Progenitor cell of endocrine pancreas (in vitro differentiated cells): Measurements from ENCODE around the gene CTTNBP2NL. TPM values are rescaled to one million over a fixed set of nuclear protein-coding genes. Genes with fewer than 3 reads are reported as not detected.
"Not testable (repeated sequence)": the region's sequence is repeated elsewhere in the genome, so short reads cannot be mapped to it uniquely, and the experiment has no call there.

Experiments
- DNase-seq: peaks from one replicate; pipeline ENCODE4 v3.0.0; 2021; ENCODE audit warnings: low spot score; ENCODE audit not compliant: unreplicated experiment
- H3K27ac Mint-ChIP-seq: 2 replicates; pipeline ENCODE4 v1.8.0; 2021; ENCODE audit warnings: mild to moderate bottlenecking, moderate library complexity, mixed read lengths
- H3K27me3 Mint-ChIP-seq: 2 replicates; pipeline ENCODE4 v1.8.0; 2021; ENCODE audit warnings: mixed read lengths
- H3K36me3 Mint-ChIP-seq: 2 replicates; pipeline ENCODE4 v1.8.0; 2022; ENCODE audit warnings: mixed read lengths; ENCODE audit not compliant: insufficient read depth
- H3K4me1 Mint-ChIP-seq: 2 replicates; pipeline ENCODE4 v1.8.0; 2021; ENCODE audit warnings: low read depth, mixed read lengths
- H3K4me3 Mint-ChIP-seq: 2 replicates; pipeline ENCODE4 v1.8.0; 2021; ENCODE audit warnings: low read depth, mild to moderate bottlenecking, moderate library complexity, mixed read lengths
- H3K9me3 Mint-ChIP-seq: 2 replicates; pipeline ENCODE4 v1.8.0; 2021; ENCODE audit warnings: low read depth, mixed read lengths
- total RNA-seq: library from RNA; stranded (reverse); gene quantifications from 2 replicates; pipeline ENCODE4 v1.2.1, GENCODE V29; 2021
- TF ChIP-seq, protein P1 (sequence below): fragments of 200-600 bp; sonication (generic); IDR thresholded peaks from one replicate; pipeline ENCODE4 v1.5.0; 2021; ENCODE audit warnings: antibody characterized with exemption, mild to moderate bottlenecking; ENCODE audit not compliant: unreplicated experiment

Gene CTTNBP2NL
- total RNA-seq, 1 donor from 2014 or later: 46.0 TPM

DNA sequence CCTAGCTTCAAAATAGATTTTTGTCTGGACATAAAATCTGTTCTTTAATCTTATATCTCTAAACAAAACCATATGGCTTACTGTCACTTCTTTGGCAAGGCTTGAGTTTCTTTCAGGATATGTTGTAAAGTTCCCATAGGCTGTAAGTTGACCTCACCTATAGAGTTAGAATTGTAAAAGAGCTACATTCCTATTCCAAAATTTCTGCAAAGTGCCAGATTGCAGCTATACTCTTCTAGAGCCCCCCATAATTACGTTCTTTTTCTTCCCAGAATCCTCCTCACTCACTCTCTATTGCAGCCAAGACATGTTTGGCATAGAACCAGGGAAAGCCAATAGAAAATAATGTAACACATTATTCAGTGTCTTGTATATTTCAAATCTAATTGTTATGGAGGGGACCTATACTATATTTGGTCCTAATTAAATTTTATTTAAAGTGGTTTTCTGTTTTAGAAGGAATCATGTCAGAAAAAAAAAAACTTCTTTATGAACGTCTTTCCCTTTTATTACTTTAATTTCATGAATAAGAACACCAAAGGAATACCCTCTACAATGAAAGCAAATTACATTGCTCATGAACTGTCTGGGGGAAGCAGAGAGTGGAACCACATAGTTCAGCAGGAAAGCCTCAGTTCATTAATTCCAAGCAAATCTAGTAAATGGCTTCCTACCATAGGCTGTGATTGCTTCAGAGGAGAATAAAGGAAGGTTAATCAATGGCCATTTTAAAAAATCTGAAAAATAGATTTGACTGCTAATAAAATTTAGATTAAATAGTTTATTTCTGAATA lies 22.3 kb downstream of the CTTNBP2NL start:
- Mint-ChIP-seq H3K27me3 (no peaks in the 10 kb centered on the region), H3K36me3 (peaks cover 19% of the 10 kb centered on the region), H3K27ac (no peak overlapping the region), H3K4me1 (no peaks in the 10 kb centered on the region), H3K4me3 (no peak overlapping the region), H3K9me3 (no peaks in the 10 kb centered on the region)
- TF ChIP-seq, protein P1, sequence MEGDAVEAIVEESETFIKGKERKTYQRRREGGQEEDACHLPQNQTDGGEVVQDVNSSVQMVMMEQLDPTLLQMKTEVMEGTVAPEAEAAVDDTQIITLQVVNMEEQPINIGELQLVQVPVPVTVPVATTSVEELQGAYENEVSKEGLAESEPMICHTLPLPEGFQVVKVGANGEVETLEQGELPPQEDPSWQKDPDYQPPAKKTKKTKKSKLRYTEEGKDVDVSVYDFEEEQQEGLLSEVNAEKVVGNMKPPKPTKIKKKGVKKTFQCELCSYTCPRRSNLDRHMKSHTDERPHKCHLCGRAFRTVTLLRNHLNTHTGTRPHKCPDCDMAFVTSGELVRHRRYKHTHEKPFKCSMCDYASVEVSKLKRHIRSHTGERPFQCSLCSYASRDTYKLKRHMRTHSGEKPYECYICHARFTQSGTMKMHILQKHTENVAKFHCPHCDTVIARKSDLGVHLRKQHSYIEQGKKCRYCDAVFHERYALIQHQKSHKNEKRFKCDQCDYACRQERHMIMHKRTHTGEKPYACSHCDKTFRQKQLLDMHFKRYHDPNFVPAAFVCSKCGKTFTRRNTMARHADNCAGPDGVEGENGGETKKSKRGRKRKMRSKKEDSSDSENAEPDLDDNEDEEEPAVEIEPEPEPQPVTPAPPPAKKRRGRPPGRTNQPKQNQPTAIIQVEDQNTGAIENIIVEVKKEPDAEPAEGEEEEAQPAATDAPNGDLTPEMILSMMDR: no peak
- no peak for DNase-seq

- H3K4me3 Mint-ChIP-seq: no peak overlapping the region
- no peaks in the 10 kb centered on the region for H3K4me1 Mint-ChIP-seq
- no peak for DNase-seq
- H3K36me3 Mint-ChIP-seq: peaks cover 10% of the 10 kb centered on the region
- no peaks in the 10 kb centered on the region for H3K9me3 Mint-ChIP-seq
- TF ChIP-seq, protein P1: no peak
- no peaks in the 10 kb centered on the region for H3K27me3 Mint-ChIP-seq
- H3K27ac Mint-ChIP-seq: no peak overlapping the region
These were observed 27.2 kb downstream of the CTTNBP2NL start for GRCh38 chr1:112423207-112423606.

DNA sequence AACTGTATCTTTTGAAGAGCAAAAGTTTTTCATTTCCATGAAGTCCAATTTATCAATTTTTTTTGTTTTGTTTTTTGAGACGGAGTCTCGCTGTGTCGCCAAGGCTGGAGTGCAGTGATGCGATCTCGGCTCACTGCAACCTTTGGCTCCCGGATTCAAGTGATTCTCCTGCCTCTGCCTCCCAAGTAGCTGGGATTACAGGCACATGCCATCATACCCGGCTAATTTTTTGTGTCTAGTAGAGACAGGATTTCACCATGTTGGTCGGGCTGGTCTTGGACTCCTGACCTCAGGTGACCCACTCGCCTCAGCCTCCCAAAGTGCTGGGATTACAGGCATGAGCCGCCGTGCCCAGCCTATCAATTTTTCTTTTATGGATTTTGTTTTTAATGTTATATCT lies 27.7 kb downstream of the CTTNBP2NL start:
- H3K4me1 Mint-ChIP-seq, H3K9me3 Mint-ChIP-seq, DNase-seq, H3K4me3 Mint-ChIP-seq, H3K27ac Mint-ChIP-seq, H3K27me3 Mint-ChIP-seq: not testable (repeated sequence)
- peaks cover 10% of the 10 kb centered on the region for H3K36me3 Mint-ChIP-seq

GRCh38 chr1:112429749-112430148 lies 33.7 kb downstream of the CTTNBP2NL start:
- Mint-ChIP-seq H3K36me3 (peaks cover 10% of the 10 kb centered on the region), H3K27ac (no peak overlapping the region), H3K4me1 (no peaks in the 10 kb centered on the region), H3K9me3 (no peaks in the 10 kb centered on the region), H3K27me3 (no peaks in the 10 kb centered on the region), H3K4me3 (no peak overlapping the region)
- no peak for DNase-seq
- TF ChIP-seq, protein P1: no peak

GRCh38 chr1:112431038-112431437 lies 35.0 kb downstream of the CTTNBP2NL start:
- H3K4me1 Mint-ChIP-seq: no peaks in the 10 kb centered on the region
- peak overlapping the region; percentile 29 for H3K27ac Mint-ChIP-seq
- no peaks in the 10 kb centered on the region for H3K9me3 Mint-ChIP-seq
- peaks cover 10% of the 10 kb centered on the region for H3K36me3 Mint-ChIP-seq
- DNase-seq: no peak
- no peak overlapping the region for H3K4me3 Mint-ChIP-seq
- TF ChIP-seq, protein P1: no peak
- H3K27me3 Mint-ChIP-seq: no peaks in the 10 kb centered on the region

- Mint-ChIP-seq H3K4me3 (no peak overlapping the region), H3K27ac (no peak overlapping the region), H3K9me3 (peaks cover 4% of the 10 kb centered on the region), H3K36me3 (peaks cover 26% of the 10 kb centered on the region), H3K27me3 (no peaks in the 10 kb centered on the region), H3K4me1 (peaks cover 6% of the 10 kb centered on the region)
- TF ChIP-seq, protein P1: no peak
- DNase-seq: no peak
These were observed 39.4 kb downstream of the CTTNBP2NL start for GRCh38 chr1:112435448-112435847.
